Activated CD8-positive, alpha-beta memory T cell treated with anti-CD3 and anti-CD28 coated beads for 4 hours (primary cell): Measurements from ENCODE around the gene ARSB.
"Not testable (repeated sequence)": the region's sequence is repeated elsewhere in the genome, so short reads cannot be mapped to it uniquely, and the experiment has no call there.

Experiments used
- DNase-seq, 2 donors: peaks; one replicate each; pipeline ENCODE4 v3.0.0-alpha.2; 2020; ENCODE audit warnings: low read depth in 2 of 2

ARSB gene

DNA sequence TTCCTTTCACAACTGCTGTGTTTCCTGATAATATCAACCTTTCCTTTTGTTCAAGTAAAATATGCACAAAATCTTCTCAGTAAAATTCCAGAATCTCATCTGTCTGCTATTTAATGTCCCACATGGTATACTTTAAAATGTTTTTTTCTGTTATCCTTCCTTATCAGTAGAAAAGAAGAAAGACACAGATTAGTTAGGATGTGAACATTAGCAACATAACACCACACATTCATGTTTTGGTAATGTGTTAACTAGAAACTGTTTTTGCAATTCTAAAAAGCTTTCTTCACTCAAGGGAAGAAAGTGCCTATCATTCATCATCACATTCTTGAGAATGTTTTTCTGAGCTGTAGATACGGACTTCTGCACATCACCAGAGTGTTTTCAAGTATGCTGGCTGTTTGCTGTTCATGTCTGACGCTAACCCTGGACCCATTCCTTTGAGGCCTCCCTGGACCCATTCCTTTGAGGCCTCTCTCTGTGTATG lies 10.5 kb upstream of the ARSB start:
- DNase-seq, result no peak

DNA sequence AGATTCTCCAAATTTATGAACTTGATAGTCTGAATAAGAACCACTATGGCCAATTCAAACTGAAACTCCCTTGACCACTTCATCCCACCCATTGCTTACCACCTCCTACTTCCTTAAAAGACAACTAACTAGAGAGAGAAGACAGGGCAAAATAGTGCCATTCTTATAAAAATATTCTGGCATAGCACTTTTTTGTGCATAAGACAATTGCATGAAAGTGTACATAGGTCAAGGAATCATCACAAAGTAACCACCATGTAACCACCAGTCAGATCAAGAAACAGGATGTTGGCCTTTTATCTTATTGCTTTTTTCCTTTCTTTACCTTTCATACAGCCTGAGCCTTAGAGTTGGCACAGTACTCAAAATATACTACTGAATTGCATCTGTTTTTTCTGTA lies 8.1 kb upstream of the ARSB start:
- DNase-seq, result no peak

DNA sequence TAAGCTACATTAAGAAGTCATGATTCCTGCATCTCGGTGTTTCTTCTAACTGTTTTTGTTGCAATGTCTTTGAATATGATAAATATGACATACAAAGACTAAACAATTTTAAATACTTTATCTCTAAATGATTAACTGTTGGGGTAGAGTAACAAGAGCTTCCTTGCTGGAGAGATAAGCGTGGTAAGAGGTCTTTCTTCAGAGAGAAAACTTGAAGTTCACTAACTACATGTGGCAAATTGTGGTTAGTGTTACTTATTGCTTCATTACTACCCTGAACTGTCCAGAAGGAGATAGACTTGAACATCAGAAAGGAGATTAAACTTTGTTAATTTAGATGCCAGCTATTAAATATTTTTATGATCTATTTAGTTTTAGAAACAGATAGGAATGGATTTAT lies 7.0 kb upstream of the ARSB start:
- DNase-seq, result no peak

DNA sequence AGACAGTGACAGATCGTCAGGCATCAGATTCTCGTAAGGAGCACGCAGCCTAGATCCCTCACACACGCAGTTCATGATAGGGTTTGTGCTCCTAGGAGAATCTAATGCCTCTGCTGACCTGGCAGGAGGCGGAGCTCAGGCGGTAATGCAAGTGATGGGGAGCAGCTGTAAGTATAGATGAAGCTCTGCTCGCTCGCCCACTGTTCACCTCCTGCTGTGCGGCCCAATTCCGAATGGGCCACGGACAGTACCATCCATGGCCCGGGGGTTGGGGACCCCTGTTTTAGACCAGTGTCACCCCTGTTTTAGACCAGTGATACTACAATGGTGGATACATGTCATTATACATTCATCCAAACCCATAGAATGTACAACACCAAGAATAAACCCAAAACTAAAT lies 4.0 kb upstream of the ARSB start:
- no peak for DNase-seq

DNA sequence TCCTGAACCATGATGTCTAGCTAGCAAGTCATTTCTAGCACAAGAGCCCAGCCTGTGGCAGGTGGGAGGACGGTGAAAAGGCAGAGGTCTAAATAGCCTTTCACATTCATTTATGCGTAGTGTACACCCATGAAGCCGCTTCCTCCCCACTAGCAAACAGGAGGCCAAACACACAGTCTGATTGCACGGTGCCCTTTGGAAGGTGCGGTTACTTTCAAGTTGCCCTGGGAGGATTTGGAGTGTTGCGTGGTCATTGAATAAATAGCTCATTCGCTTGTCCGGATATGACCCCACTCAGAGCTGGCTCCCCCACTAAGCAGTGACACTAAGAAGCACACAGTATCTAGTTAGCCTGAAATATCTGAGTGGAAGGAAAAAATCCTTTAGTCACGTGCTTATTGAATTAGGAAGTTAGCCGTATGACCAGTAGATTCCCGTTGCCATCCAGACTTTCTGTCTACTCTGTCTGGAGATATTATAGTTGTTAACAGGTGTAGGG lies 664 bp upstream of the ARSB start:
- DNase-seq, result peak; percentile 4 to 10

DNA sequence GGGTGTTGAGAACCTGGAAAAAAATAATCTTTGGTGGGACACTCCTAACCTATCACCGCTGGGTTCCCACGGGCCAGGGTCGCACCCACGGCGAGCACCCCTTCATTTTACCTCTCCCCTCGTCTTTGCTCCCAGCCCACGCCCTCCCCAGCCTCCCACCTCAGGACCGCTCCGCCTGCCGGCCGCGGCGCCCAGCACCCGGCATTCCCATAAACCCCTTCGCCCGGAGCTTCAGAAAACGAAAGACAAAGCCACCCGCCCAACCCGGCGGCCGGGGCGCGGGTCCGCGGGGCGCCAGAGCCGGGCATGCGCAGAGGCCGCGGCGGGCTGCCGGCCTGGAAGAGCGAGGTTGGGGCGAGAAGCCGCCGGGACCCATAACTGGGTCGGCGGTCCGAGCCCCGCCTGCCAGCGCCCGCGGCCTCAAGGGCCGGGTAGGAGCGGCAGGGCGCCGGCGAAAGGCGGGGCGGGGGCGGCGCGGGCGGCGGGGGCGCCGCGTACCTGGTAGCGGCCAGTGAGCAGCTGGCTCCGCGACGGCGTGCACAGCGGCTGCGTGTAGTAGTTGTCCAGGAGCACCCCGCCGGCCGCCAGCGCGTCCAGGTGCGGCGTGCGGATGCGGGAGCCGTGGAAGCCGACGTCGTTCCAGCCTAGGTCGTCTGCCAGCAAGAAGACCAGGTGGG lies 533 bp downstream of the ARSB start:
- peak; percentile 52 to 69 for DNase-seq

DNA sequence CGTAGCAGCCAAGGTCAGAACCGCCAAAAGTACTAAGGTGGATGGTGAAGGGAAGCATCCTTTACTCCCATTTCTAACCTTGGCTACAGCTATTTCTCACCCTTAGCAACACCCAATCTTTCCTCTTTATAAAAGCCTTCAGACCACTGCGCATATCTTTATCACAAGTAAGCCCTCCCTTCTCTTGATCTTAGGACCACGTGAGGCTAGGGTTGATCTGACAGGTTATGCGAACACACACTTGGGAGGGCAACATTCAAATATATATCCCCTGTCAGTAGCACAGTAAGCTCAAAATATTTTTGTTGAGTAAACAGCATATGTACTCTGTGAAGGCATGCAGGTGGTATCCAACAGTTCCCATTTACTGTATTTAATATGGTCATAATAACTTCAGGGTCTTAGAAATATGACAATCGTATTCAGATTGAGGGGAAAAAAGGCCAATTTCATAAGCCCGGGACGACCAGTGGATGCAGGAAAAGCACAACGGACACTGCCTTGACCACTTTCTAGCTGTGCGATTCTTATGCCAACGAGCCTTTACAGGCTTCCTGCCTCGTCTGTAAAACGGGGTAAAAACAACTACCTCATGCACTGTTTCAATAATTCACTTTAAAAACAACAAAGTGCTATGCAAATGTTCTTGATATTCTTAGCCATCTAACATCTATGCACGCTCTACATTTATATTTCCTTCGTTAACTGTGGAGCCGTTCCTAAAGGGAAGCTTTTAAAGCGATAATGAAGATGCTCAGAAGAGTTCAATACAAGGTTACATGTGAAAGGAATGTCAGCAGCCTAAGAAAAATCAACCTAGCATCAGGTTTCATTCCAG lies 1.3 kb downstream of the ARSB start:
- DNase-seq, result no peak

DNA sequence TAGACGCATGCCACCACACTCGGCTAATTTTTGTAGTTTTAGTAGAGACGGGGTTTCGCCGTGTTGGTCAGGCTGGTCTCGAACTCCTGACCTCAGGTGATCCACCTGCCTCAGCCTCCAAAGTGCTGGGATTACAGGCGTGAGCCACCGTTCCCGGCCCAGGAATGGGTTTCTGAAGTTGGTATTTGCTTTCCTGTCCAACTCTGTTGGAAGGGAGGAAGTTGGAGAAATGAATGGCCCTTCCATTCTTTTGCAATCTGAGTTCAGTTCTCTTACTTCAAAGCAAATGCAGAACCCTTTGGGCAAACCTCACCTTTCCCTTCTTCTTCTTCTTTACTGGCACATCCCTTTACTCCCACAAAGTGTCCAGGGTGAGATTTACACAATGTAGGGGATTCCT lies 1.9 kb downstream of the ARSB start:
- DNase-seq, result not testable (repeated sequence)

DNA sequence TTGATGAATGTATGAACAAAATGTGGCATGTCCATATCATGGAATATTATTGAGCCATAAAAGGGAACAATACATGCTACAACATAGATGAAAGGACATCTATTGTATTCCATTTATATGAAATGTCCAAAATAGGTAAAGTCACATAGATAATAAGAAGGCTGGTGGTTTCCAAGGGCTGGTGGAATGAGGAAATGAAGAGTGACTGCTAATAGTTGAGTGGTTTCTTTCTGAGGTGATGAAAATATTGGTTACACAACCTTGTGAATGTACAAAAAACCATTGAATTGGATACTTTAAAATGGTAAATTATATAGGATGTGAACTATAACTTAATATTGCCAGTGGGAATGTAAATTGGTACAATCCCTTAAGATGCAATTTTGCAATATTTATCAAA lies 5.2 kb downstream of the ARSB start:
- no peak for DNase-seq

DNA sequence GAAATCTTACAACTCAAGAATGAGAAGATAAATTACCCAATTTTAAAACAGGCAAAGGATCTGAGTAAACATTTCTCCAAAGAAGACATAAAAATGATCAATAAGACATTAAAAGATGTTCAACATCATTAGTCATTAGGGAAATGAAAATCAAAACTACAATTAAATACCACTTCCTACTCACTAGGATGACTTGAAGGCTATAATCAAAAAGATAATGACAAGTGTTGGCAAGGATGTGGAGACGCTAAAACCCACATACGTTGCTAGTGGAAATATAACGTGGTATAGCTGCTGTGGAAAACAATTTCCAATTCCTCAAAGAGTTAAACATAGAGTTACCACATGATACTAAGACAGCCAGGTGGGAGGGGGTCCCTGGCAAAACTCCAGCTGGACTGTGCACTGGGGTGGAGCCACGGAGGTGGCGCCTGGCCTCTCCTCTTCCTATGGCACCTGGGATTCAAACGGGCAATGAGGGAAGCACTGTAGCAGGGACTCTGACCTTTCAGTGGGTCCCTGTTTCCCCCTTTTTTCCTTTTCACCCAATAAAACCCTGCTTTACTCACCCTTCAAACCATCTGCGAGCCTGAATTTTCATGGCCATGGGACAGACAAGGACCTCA lies 5.9 kb downstream of the ARSB start:
- DNase-seq, result no peak

DNA sequence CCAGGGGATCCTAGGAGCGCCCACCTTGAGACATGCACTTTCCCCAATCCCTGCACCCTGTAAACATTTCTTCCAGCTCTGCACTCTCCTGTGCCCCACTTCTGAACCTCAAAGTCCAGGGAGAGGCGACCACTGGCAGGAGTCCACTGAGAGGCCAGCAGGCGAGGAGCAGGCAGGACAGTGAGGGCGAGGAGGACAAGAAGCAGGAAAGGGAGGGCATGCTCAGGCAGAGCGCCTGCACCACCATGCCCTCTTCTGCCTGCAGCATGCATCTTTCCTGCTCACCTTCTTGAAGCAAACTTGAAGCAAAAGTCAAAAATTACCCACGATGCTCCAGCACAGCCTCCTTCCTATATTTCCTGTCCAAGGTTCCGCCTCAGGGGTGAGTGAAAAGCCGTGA lies 10.1 kb downstream of the ARSB start:
- DNase-seq, result no peak

DNA sequence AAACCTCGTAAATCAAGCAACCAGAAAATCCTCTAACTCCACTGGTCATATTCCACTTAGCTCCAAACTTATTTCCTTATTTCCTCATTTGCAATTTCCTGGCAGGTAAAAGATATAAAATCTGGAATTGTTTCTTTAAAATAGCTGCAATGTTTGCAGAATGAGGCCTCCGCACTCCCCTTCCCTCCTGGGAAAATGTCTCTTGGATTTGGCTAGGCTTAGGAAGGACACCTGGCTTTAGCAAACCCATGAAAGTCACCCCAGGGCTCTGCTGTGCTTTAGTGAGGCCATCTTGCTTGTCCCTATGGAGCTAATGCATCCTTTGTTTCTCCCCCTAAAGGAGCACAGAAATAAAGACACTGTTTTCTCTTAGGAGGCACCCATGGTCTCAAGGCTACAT lies 10.5 kb downstream of the ARSB start:
- no peak for DNase-seq

DNA sequence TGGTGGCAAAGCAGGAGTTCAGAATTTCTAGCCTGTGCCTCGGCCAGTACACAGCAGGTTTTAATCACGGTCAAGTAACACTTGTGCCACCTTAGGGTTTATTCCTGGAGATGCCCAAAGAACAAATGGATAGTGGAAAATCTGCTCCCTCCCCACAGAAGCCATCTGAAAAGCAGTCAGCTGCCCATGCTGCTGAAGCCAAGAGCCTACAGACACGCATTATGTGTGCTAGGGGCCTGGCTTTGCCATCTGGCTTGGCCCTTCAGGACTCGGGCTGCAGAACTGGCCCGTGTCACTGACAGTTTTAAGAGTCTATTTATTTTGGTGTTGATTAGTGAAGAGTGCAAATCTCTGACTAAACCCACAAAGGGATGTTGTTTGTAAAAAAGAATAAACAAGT lies 11.1 kb downstream of the ARSB start:
- DNase-seq, result no peak

DNA sequence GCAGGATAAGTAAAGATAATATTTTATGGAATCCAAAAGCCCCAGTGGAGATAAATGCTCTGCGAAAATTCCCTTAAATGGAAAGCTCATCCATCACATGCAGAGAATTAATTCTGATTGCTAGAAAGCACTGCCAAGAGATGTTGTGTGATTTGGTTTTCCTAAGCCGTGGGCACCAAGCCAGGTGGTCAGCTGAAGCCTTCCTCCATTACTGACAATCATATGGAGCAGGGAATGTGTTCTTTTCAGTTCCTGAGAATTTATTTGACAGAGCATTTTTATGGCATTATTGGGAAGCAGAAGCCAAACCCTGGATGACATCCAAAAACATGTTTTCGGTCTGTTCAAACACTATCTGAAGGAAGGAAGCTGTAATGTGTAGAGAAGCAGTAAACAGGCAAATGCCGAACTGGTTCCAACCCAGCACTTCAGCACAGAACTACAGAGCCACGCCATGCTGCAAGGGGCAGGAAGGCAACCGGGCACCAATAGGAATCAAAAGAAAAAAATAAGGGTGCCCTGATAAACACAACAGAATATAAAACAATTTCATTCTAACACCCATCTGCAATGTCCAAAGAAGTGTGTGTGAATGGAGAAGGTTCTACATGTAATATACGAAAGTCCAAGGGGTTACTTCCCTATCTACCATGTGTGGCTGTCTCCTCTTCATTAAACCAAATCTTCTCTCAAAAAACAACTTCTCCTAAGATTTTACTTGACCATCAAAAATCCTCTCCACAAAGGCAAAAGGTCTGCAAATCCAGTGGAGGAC lies 12.3 kb downstream of the ARSB start:
- no peak for DNase-seq

DNA sequence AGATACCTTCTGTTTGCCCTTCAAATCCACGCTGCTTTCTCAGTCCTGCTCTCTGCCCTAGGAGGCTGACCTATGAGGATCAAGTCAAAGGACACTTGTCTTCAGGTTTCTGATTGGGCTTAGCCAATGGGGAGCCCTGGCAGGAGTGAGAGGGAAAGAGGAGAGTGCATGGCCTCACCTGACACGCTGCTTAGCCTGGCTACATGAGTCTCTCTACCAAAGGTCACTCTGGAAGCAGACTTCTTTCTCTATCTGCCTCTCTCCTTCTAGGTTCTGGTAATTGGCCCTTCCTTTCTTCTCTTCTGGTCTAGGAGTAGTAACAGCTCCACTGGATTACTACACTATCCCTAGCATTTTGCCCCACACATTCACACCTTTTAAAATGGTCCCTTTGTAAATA lies 13.1 kb downstream of the ARSB start:
- no peak for DNase-seq

DNA sequence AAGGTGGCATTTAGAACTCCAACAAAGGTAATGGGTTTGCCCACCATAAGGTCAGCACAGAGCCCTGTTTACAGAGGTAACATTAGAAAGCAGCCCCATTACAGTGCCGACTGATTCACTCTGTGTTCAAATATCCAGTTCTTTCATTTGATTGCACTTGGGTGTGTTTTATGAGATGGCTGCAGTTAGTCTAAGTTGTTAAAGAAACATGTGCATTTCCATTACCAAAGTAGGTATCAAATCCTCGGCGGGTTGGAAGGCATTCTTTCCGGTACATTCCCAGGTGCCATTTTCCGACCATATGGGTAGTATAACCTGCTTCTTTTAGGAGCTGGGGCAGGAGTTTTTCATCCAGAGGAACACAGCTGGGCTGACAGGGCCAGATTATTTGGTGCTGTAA lies 16.3 kb downstream of the ARSB start:
- no peak for DNase-seq

DNA sequence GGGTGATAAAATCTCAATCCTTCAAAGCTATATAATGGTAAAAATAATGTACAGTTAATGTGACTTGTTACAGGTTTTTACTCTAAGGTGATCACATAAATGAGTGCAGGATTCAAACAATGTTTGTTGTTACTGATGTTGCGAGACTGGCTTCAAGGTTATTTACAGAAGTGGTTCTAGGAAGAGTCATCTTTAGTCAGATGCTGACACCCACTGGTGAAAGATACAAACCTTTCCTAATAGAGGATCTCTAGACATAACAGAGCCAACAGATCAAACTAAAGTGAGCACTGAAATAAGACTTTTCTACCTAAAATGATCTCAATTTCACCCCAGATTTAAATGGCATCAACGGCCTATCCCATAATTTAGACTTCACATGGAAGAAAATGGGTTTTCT lies 20.2 kb downstream of the ARSB start:
- DNase-seq, result no peak

DNA sequence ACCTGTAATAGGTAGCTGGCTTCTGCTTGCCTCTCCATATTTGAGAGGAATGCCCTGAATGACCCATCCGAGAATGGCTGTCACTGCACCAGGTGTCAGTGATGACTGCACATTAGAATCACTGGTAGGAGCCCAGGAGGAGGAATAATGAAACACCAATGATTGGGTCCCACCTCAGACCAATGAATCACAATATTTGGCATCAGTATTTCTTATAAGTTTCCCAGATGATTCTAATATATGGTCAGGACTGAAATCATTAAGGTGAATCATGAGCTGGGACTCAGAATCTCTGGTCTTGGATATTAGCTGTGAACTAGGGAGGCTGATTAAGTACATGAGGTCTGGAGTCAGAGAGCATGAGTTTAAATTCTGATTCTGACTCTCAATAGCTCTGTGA lies 23.4 kb downstream of the ARSB start:
- no peak for DNase-seq

DNA sequence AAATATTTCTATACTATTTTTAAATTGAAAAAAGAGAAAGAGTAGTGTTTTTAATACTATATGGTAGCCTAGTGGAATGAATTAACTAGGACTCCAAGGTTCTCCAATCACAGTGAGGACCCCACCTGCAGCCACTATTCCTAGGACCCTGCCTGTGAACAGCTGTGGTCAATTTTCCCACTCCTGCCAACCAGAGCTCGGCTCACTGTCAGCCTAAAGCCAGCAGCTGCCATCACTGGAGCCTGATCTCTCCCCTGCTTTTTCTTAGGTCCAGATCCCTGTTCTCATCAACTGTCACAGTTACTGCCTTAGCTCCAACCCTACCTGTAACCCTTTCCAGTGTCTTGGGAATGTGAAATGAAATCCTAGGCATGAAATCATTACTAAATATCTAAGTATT lies 25.3 kb downstream of the ARSB start:
- DNase-seq, result no peak

DNA sequence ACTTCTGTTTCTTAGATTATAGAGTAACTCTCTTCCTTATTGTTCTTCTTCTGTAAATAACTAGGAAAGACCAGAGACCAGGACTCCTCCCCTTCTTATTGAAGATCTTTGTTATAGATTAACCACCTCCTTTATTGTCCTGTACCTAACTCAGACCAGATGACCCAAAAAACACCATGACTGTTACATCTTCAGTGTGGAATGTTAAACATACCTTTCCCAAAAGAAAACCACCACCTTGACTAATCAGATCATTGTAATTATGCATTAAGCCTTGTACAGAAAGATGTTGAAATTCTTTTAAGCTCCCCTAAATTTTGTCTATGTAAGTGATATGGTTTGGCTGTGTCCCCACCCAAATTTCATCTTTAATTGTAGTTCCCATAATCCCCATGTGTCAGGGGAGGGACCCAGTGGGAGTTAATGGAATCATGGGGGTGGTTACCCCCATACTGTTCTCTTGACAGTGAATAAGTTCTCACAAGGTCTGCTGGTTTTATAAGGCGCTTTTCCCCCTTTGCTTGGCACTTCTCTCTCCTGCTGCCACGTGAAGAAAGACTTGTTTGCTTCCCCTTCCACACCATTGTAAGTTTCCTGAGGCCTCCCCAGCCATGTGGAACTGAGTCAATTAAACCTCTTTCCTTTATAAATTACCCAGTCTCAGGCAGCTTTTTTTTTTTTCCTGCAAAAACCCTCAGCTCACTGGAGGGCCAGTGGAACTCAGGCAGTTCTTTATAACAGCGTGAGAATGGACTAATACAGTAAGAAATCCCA lies 26.3 kb downstream of the ARSB start:
- DNase-seq, result no peak

DNA sequence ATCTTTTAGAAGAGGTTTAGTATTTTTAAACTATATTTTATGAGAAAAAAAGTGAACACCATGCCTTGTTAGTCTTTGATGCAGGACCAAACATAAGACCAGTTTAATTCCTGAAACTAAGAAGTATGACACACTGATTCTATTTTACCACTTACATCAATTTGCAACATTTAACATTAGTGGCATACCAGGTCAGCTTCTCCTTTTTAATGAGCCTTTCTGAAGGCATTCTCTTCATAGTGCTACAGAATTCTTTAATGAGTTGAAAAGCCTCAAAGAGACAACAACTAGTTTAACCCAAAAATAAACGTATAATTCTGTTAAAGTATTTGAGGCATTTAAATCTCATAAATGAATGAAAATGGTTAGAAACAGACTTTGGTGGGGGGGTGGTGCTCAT lies 28.2 kb downstream of the ARSB start:
- no peak for DNase-seq
